Gastroesophageal sphincter (tissue), 4 donors: Measurements from ENCODE around the gene SGSM1. TPM values are rescaled to one million over a fixed set of nuclear protein-coding genes. Genes with fewer than 3 reads are reported as not detected.

ENCODE experiments used
- ATAC-seq: fragments of 150-250 bp; one replicate; pipeline ENCODE4 v1.9.1; 2016; ENCODE audit warnings: mild to moderate bottlenecking, moderate library complexity
- H3K27ac ChIP-seq, 4 donors: fragments of 200-600 bp; sonication (generic) in 3 of 4; 1 replicate in 3 of 4; 2 replicates in 1 of 4; pipeline ENCODE4 v1.5.1; 2016 to 2019
- H3K27me3 ChIP-seq: fragments of 200-600 bp; sonication (generic); one replicate; pipeline ENCODE4 v1.5.1; 2019
- H3K36me3 ChIP-seq, 2 donors: fragments of 200-600 bp; sonication (generic); one replicate each; pipeline ENCODE4 v1.5.1; 2019; ENCODE audit warnings: control low read depth in 1 of 2
- H3K4me1 ChIP-seq, 3 donors: fragments of 200-600 bp; sonication (generic); 1 replicate in 2 of 3; 2 replicates in 1 of 3; pipeline ENCODE4 v1.5.1; 2016 to 2019; ENCODE audit warnings: control low read depth in 2 of 3
- H3K4me3 ChIP-seq, 2 donors: fragments of 200-600 bp; sonication (generic); one replicate each; pipeline ENCODE4 v1.5.1; 2019; ENCODE audit warnings: mild to moderate bottlenecking in 1 of 2, moderate library complexity in 1 of 2
- H3K9me3 ChIP-seq, 3 donors: fragments of 200-600 bp; sonication (generic); one replicate each; pipeline ENCODE4 v1.5.1; 2017 to 2019; ENCODE audit warnings: control low read depth in 2 of 3
- CTCF ChIP-seq, 4 experiments: fragments of 200-600 bp in 2 of 4; fragments of 450-650 bp in 2 of 4; sonication (generic) in 1 of 4; IDR thresholded peaks; one replicate each; pipeline ENCODE4 v1.5.1; 2017 to 2019; ENCODE audit warnings: antibody characterized with exemption in 4 of 4, mild to moderate bottlenecking in 2 of 4, moderate library complexity in 2 of 4
- EP300 ChIP-seq: sonication (generic); formaldehyde crosslinking; IDR thresholded peaks from one replicate; pipeline ENCODE4 v1.6.1; 2017; ENCODE audit warnings: antibody characterized with exemption, mild to moderate bottlenecking
- POLR2A ChIP-seq, 2 donors: fragments of 450-650 bp; IDR thresholded peaks; one replicate each; pipeline ENCODE4 v1.6.1; 2017; ENCODE audit warnings: antibody characterized with exemption in 2 of 2, mild to moderate bottlenecking in 2 of 2, moderate library complexity in 1 of 2
- POLR2AphosphoS5 ChIP-seq: sonication (generic); formaldehyde crosslinking; IDR thresholded peaks from one replicate; pipeline ENCODE4 v1.6.1; 2017; ENCODE audit warnings: antibody characterized with exemption
- WGBS, 2 donors: methylation state at CpG; one replicate each; pipeline ENCODE4 v1.1.5; 2018; ENCODE audit warnings: low coverage in 1 of 2; 5-methylcytosine and 5-hydroxymethylcytosine counted together
- total RNA-seq, 4 donors: library from RNA; depleted of rRNA; stranded (reverse); fragments of >200 nt; gene quantifications; one replicate each; pipeline ENCODE4 v1.1.0, GENCODE V29; 2016

The SGSM1 gene
- total RNA-seq, 4 donors from 2014 or later: 1.8 to 4.2 (median 2.4) TPM

GRCh38 chr22:24813861-24814770 is 8.1 kb downstream of the SGSM1 start:
- 83 to 95% methylated on average over 3 to 4 of the region's 9 CpGs for WGBS, 2 donors
- ATAC-seq: no peak
- Histone ChIP-seq H3K4me3 (no peak overlapping the region), H3K27ac (no peak overlapping the region), H3K9me3 (no peaks in the 10 kb centered on the region), H3K27me3 (no peaks in the 10 kb centered on the region), H3K4me1 (peaks cover 0 to 39% (median 10%) of the 10 kb centered on the region in 3 donors), H3K36me3 (no peaks in the 10 kb centered on the region)
- TF ChIP-seq POLR2A (IDR thresholded peaks at IDR 0.05) (no peak), EP300 (no peak), POLR2AphosphoS5 (no peak), CTCF (IDR thresholded peaks at IDR 0.05) (no peak)

GRCh38 chr22:24816806-24817205 is 10.8 kb downstream of the SGSM1 start:
- peak; percentile 39 for ATAC-seq
- Histone ChIP-seq H3K27ac (no peak overlapping the region), H3K36me3 (no peaks in the 10 kb centered on the region), H3K9me3 (no peaks in the 10 kb centered on the region), H3K4me1 (peaks cover 0 to 32% (median 6%) of the 10 kb centered on the region in 3 donors), H3K4me3 (no peak overlapping the region), H3K27me3 (no peaks in the 10 kb centered on the region)
- 5% methylated on average over 3 of the region's 4 CpGs; no CpG with 5 or more reads in 1 of the 2 donors for WGBS, 2 donors
- TF ChIP-seq EP300: no peak
- TF ChIP-seq POLR2A (IDR thresholded peaks at IDR 0.05): no peak
- TF ChIP-seq CTCF (IDR thresholded peaks at IDR 0.05): no peak
- TF ChIP-seq POLR2AphosphoS5: no peak

DNA sequence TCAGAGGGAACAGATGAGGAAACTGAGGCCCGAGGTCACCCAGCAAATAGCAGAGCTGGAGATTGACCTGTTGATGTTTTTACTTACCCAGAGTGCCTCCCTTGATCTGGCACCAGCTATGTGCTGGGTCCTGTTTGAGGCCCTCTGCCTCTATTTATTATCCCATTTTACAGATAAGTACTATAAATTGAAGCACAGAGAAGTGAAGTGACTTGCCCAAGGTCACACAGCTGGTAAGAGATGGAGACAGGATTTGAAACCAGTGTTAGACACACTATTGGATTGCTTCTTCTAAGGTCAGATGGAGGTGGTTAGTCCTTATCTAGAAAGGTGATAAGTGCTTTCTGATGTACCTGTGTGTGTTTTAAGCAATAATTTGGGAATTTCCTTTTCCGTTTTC is 13.5 kb downstream of the SGSM1 start:
- 0 to 17% methylated on average over 1 to 2 of the region's 2 CpGs for WGBS, 2 donors
- no peak for TF ChIP-seq POLR2AphosphoS5
- TF ChIP-seq EP300: no peak
- TF ChIP-seq CTCF (IDR thresholded peaks at IDR 0.05): no peak
- no peak for TF ChIP-seq POLR2A (IDR thresholded peaks at IDR 0.05)
- Histone ChIP-seq H3K4me3 (no peak overlapping the region), H3K36me3 (no peaks in the 10 kb centered on the region), H3K9me3 (no peaks in the 10 kb centered on the region), H3K27ac (no peak overlapping the region), H3K27me3 (no peaks in the 10 kb centered on the region), H3K4me1 (peaks cover 0 to 15% (median 6%) of the 10 kb centered on the region in 3 donors)
- no peak for ATAC-seq

GRCh38 chr22:24819911-24820461 is 14.0 kb downstream of the SGSM1 start:
- WGBS, 2 donors: 9 to 17% methylated on average over 4 to 5 of the region's 10 CpGs
- no peak for TF ChIP-seq POLR2A (IDR thresholded peaks at IDR 0.05)
- no peak for TF ChIP-seq POLR2AphosphoS5
- TF ChIP-seq CTCF (IDR thresholded peaks at IDR 0.05): no peak
- TF ChIP-seq EP300: no peak
- no peak overlapping the region for H3K4me3 ChIP-seq
- no peaks in the 10 kb centered on the region for H3K9me3 ChIP-seq
- no peaks in the 10 kb centered on the region for H3K27me3 ChIP-seq
- peaks cover 0 to 15% (median 6%) of the 10 kb centered on the region in 3 donors for H3K4me1 ChIP-seq
- ATAC-seq: peak; percentile 57
- H3K27ac ChIP-seq: no peak overlapping the region
- no peaks in the 10 kb centered on the region for H3K36me3 ChIP-seq
